Measurements from ENCODE around the gene HCRTR1.
A peak's percentile ranks its signal among the peaks of the same experiment; 100 is the strongest.

DNA sequence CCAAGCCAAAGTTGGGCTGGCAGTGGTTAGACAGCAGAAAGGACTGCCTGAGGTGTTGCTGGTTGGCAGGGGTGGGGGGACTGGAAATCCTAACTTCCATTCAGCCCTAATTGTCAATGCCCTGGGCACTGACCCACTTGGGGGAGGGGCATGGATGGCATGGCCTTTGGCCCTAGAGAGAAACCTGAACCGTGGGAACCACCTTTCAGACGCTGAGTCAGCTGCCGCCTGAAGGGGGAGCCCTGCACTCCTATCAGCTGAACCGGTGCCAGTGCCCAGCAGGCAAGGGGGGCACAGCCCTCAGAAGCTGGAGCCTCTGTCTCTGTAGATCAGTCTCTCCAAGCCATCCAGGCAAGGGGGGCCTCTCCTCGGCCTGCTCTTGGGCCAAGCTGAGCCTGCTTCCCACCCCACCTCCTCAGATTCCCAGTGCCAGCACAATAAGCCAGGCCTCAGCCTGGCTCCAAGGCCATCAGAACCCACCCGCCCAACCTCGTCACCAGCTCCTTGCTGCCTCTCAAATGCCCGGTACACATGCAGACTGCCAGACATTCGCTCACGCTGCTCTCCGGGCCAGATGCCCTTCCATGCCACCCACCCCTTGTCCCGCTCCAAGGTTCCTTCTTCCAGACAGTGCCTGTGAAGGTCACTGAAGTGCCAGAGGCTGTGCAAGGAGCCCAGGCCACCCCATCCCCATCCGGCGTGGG lies 29.6 kb upstream of the HCRTR1 start:
- no peak for TF ChIP-seq POLR2AphosphoS5 (IDR thresholded peaks at IDR 0.05)
- no peak for TF ChIP-seq EZH2 (IDR thresholded peaks at IDR 0.05; ENCODE audit: borderline replicate concordance, insufficient read depth, low read length, poor library complexity, severe bottlenecking)
- TF ChIP-seq, protein P1, sequence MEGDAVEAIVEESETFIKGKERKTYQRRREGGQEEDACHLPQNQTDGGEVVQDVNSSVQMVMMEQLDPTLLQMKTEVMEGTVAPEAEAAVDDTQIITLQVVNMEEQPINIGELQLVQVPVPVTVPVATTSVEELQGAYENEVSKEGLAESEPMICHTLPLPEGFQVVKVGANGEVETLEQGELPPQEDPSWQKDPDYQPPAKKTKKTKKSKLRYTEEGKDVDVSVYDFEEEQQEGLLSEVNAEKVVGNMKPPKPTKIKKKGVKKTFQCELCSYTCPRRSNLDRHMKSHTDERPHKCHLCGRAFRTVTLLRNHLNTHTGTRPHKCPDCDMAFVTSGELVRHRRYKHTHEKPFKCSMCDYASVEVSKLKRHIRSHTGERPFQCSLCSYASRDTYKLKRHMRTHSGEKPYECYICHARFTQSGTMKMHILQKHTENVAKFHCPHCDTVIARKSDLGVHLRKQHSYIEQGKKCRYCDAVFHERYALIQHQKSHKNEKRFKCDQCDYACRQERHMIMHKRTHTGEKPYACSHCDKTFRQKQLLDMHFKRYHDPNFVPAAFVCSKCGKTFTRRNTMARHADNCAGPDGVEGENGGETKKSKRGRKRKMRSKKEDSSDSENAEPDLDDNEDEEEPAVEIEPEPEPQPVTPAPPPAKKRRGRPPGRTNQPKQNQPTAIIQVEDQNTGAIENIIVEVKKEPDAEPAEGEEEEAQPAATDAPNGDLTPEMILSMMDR (IDR thresholded peaks at IDR 0.05; ENCODE audit: poor library complexity, severe bottlenecking): peak; percentile 24
- TF ChIP-seq SMC3 (conservative IDR thresholded peaks at IDR 0.05; ENCODE audit: poor library complexity): no peak
- no peak for TF ChIP-seq EP300 (conservative IDR thresholded peaks at IDR 0.05; ENCODE audit: poor library complexity, severe bottlenecking)
- no peak for TF ChIP-seq RAD21 (conservative IDR thresholded peaks at IDR 0.05)
- TF ChIP-seq MXI1 (conservative IDR thresholded peaks at IDR 0.05; ENCODE audit: poor library complexity, severe bottlenecking): no peak
